ENCODE measurements around the gene PKN1. TPM values are rescaled to one million over a fixed set of nuclear protein-coding genes. Genes with fewer than 3 reads are reported as not detected.
A peak's percentile ranks its signal among the peaks of the same experiment; 100 is the strongest.

The PKN1 gene
- total and polyA plus RNA-seq, 2 of the 13 experiments (the other 11 are each of a cell fraction or from before 2014, with no cell fraction given) = 45.7 to 54.5 TPM

- TF ChIP-seq ARID4A (CRISPR knock-in tag; IDR thresholded peaks at IDR 0.05; ENCODE audit: borderline replicate concordance) = peak; percentile 86
- TF ChIP-seq ELK4 (CRISPR knock-in tag; IDR thresholded peaks at IDR 0.05; ENCODE audit: borderline replicate concordance) = no peak
- TF ChIP-seq ZIK1 (CRISPR knock-in tag; IDR thresholded peaks at IDR 0.05; ENCODE audit: borderline replicate concordance, low read depth) = peak; percentile 81; the same call in 1 of the 2 replicates
- no peak for TF ChIP-seq MXD1 (CRISPR knock-in tag; IDR thresholded peaks at IDR 0.05)
- TF ChIP-seq RFX1 (IDR thresholded peaks at IDR 0.05) = no peak
- TF ChIP-seq ZGPAT (CRISPR knock-in tag; IDR thresholded peaks at IDR 0.05) = peak; percentile 61; the same call in 1 of the 2 replicates
- TF ChIP-seq MIXL1 (CRISPR knock-in tag; IDR thresholded peaks at IDR 0.05) = 0 out of 2 replicates have a peak, but pooled peaks have one; percentile 22
- TF ChIP-seq SAFB2 (CRISPR knock-in tag; IDR thresholded peaks at IDR 0.05; ENCODE audit: borderline replicate concordance, low read depth) = peak; percentile 45
- 0 out of 2 replicates have a peak, but pooled peaks have one; percentile 18 for TF ChIP-seq ZNF746 (CRISPR knock-in tag; IDR thresholded peaks at IDR 0.05)
- TF ChIP-seq PLSCR1 (CRISPR knock-in tag; IDR thresholded peaks at IDR 0.05; ENCODE audit: borderline replicate concordance) = no peak
- TF ChIP-seq ZNF674 (CRISPR knock-in tag; IDR thresholded peaks at IDR 0.05; ENCODE audit: low read depth) = peak; percentile 76; the same call in 1 of the 2 replicates
- TF ChIP-seq TSC22D2 (CRISPR knock-in tag; IDR thresholded peaks at IDR 0.05; ENCODE audit: borderline replicate concordance) = no peak
- peak; percentile 82 for TF ChIP-seq GATA4 (IDR thresholded peaks at IDR 0.05; ENCODE audit: borderline replicate concordance, low read depth)
- no peak for TF ChIP-seq HBP1 (CRISPR knock-in tag; IDR thresholded peaks at IDR 0.05; ENCODE audit: low read depth)
- peak; percentile 88; the same call in 1 of the 2 replicates for TF ChIP-seq MYNN (CRISPR knock-in tag; IDR thresholded peaks at IDR 0.05; ENCODE audit: low read depth)
- peak; percentile 73 for TF ChIP-seq TBX2 (CRISPR knock-in tag; IDR thresholded peaks at IDR 0.05; ENCODE audit: borderline replicate concordance)
- TF ChIP-seq ETV6 (CRISPR knock-in tag; conservative IDR thresholded peaks at IDR 0.05) = peak; percentile 80; the same call in 1 of the 2 replicates
- peak; percentile 24; the same call in 1 of the 2 replicates for TF ChIP-seq HNF4A (CRISPR knock-in tag; IDR thresholded peaks at IDR 0.05)
- no peak for TF ChIP-seq PAWR (CRISPR knock-in tag; IDR thresholded peaks at IDR 0.05; ENCODE audit: borderline replicate concordance)
Observed at GRCh38 chr19:14517840-14518505, 84.9 kb downstream of the PKN1 start, which contains the start of gene DNAJB1 (continued).

Data from HepG2 (cell line).